ENCODE results near the gene CAB39L. TPM values are rescaled to one million over a fixed set of nuclear protein-coding genes. Genes with fewer than 3 reads are reported as not detected.

The CAB39L gene
- total and polyA plus RNA-seq, 2 of the 4 experiments (the other 2 are of a cell fraction), result 8.5 to 16.7 TPM

DNA sequence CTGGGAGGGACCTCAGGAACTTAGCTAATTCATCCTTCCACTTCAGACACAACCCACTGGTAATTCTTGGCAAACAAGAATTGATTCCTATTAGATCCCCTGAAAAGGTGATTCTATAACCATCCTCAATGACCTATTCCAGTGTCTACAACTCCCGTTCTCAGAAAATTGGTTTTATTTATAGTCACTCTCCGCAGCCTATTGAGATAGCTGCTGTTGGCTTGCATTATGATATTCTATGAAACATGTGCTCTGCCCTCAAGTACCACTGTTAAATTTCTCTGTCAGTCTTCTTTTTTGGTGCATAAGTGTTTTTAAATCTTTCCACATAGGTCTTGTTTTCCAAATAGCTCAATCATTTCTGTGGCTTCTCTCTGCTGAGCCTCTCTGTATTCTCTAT, 121.2 kb downstream of the CAB39L start:
- Histone ChIP-seq H3K4me1 (ENCODE audit: control insufficient read depth, insufficient read depth, low read length) (peaks cover 12% of the 10 kb centered on the region), H4K20me1 (ENCODE audit: insufficient read depth, low read length) (no peaks in the 10 kb centered on the region), H3K4me2 (ENCODE audit: low read depth, low read length) (no peak overlapping the region), H3K4me3 (ENCODE audit: insufficient read depth, low read depth, low read length) (no peak overlapping the region), H3K36me3 (ENCODE audit: control insufficient read depth, insufficient read depth, low read length) (no peaks in the 10 kb centered on the region; the same call in 1 of the 2 replicates), H3K23ac (ENCODE audit: low read depth, low read length) (no peak overlapping the region), H2AFZ (replicated peaks; ENCODE audit: low read length, poor library complexity) (no peak overlapping the region), H3K4ac (ENCODE audit: low read depth, low read length) (0 out of 2 replicates have a peak overlapping the region, but pooled peaks have one; percentile 5), H3K27me3 (ENCODE audit: control insufficient read depth, insufficient read depth, low read length) (no peaks in the 10 kb centered on the region), H2AK5ac (ENCODE audit: low read depth, low read length) (no peak overlapping the region), H2BK15ac (ENCODE audit: low read depth, low read length) (no peak overlapping the region), H3K9me1 (ENCODE audit: insufficient read depth, low read length) (peaks cover 10% of the 10 kb centered on the region), H2BK5ac (ENCODE audit: low read depth, low read length, poor library complexity, severe bottlenecking) (no peak overlapping the region), H3K18ac (ENCODE audit: low read depth, low read length) (no peak overlapping the region), H4K5ac (ENCODE audit: low read depth, low read length) (no peak overlapping the region), H4K91ac (ENCODE audit: insufficient read depth, low read depth, low read length) (no peak overlapping the region), H3K27ac (ENCODE audit: insufficient read depth, low read length) (no peak overlapping the region), H3K14ac (replicated peaks; ENCODE audit: low read depth, low read length) (no peak overlapping the region), H2AK9ac (replicated peaks; ENCODE audit: low read depth, low read length, poor library complexity) (no peak overlapping the region), H2BK20ac (ENCODE audit: low read depth, low read length) (no peak overlapping the region), H2BK120ac (ENCODE audit: low read depth, low read length) (no peak overlapping the region), H4K8ac (ENCODE audit: low read depth in 2 of 2, low read length in 2 of 2) (no peak overlapping the region; a peak in 1 of 4 replicates), H3K9me3 (ENCODE audit: control insufficient read depth, insufficient read depth, low read length) (no peaks in the 10 kb centered on the region), H3K56ac (ENCODE audit: extremely low read depth, insufficient read depth, low read length) (no peak overlapping the region), H3K9ac (ENCODE audit: low read depth, low read length) (no peak overlapping the region), H3K79me1 (ENCODE audit: low read depth in 1 of 2, low read length in 2 of 2) (0 out of 4 replicates have a peak, but pooled peaks cover 0 to 8% of the 10 kb centered on the region in 2 experiments)
- BruUV-seq (replicated peaks), result no TSS peak
- dilution Hi-C loops (cut with HindIII; ENCODE audit: low sequenced_read_pairs, unreplicated experiment) (no loop called here), in situ Hi-C loops (cut with MboI; ENCODE audit: low sequenced_read_pairs) (no loop called here), intact Hi-C loops (cut with micrococcal nuclease) (no loop called here)
- ATAC-seq (ENCODE audit: low read depth), result no peak
- ChIA-PET CTCF (interaction anchor here (0.6 kb wide), 1 partner anchor 142 kb away, joined by 6 read pairs; no protein-coding TSS in a partner anchor), POLR2A (ENCODE audit: unreplicated experiment) (no interaction called here)
- TF ChIP-seq, protein P1, sequence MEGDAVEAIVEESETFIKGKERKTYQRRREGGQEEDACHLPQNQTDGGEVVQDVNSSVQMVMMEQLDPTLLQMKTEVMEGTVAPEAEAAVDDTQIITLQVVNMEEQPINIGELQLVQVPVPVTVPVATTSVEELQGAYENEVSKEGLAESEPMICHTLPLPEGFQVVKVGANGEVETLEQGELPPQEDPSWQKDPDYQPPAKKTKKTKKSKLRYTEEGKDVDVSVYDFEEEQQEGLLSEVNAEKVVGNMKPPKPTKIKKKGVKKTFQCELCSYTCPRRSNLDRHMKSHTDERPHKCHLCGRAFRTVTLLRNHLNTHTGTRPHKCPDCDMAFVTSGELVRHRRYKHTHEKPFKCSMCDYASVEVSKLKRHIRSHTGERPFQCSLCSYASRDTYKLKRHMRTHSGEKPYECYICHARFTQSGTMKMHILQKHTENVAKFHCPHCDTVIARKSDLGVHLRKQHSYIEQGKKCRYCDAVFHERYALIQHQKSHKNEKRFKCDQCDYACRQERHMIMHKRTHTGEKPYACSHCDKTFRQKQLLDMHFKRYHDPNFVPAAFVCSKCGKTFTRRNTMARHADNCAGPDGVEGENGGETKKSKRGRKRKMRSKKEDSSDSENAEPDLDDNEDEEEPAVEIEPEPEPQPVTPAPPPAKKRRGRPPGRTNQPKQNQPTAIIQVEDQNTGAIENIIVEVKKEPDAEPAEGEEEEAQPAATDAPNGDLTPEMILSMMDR (conservative IDR thresholded peaks at IDR 0.05; ENCODE audit: low read depth, low read length), result no peak
- TF ChIP-seq, protein P2, sequence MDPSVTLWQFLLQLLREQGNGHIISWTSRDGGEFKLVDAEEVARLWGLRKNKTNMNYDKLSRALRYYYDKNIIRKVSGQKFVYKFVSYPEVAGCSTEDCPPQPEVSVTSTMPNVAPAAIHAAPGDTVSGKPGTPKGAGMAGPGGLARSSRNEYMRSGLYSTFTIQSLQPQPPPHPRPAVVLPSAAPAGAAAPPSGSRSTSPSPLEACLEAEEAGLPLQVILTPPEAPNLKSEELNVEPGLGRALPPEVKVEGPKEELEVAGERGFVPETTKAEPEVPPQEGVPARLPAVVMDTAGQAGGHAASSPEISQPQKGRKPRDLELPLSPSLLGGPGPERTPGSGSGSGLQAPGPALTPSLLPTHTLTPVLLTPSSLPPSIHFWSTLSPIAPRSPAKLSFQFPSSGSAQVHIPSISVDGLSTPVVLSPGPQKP (IDR thresholded peaks at IDR 0.05; ENCODE audit: borderline replicate concordance, low read depth, low read length), result no peak
- TF ChIP-seq POLR2A (IDR thresholded peaks at IDR 0.05; ENCODE audit: low read depth, low read length), result no peak
- no peak for TF ChIP-seq RCOR1 (IDR thresholded peaks at IDR 0.05; ENCODE audit: insufficient replicate concordance, low read length)
- no peak for TF ChIP-seq CEBPB (IDR thresholded peaks at IDR 0.05; ENCODE audit: low read depth, low read length)
- no peak for TF ChIP-seq FOS (IDR thresholded peaks at IDR 0.05; ENCODE audit: low read depth, low read length)
- TF ChIP-seq RFX5 (IDR thresholded peaks at IDR 0.05; ENCODE audit: low read depth, low read length), result no peak
- no peak for TF ChIP-seq SMC3 (IDR thresholded peaks at IDR 0.05; ENCODE audit: low read depth, low read length)
- DNase-seq, result no peak
- no CpG with 5 or more reads among the region's 2 CpGs for WGBS, 2 experiments (ENCODE audit: extremely low coverage in 2 of 2, insufficient read length in 1 of 2)
